Measurements from ENCODE around the gene EAF2.

Gene EAF2

DNA sequence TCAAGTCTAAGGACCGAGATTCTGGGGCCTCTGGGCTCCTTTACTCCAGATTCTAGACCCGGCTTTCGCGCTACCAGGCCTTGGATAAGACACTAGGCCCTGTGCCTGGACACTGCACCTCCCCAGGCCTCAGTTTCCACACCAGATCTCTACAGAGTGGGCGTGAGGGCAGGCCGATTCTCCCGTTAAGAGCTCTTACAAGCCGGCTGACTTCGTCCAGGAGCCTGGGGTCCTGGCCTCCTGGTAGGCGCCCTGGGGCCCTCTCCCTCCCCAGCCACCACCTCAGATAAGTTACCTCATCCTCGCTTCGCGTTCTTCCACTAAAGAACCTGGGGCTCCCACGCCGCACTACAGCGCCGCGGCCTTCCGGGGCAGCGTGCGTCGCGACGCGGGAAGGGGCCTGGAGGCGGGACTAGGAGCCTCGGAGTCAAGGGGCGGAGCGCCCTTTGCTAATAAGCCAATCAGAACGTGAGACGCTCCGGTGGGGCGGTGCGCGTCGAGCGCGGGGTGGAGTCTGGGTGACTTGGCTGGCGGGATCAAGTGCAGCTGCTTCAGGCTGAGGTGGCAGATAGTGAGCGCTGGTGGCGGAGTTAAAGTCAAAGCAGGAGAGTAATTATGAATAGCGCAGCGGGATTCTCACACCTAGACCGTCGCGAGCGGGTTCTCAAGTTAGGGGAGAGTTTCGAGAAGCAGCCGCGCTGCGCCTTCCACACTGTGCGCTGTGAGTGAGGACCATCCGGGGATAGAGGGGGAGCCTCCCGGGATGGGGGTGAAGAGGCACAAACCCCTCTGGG, at the start of gene EAF2, which contains the start of gene IQCB1:
EAF2 (plus strand) TSS at position 539 of the 794 bp plus-strand sequence; CDS start at position 616, 77 bp downstream.
IQCB1 (minus strand) TSS at position 390 of the 794 bp plus-strand sequence. CDS start 6,100 bp downstream, outside the sequence.
- peak; percentile 99 for FAIRE-seq
- peak; percentile 95 for DNase-seq (ENCODE audit: extremely low spot score, insufficient read length, low read depth)

DNA sequence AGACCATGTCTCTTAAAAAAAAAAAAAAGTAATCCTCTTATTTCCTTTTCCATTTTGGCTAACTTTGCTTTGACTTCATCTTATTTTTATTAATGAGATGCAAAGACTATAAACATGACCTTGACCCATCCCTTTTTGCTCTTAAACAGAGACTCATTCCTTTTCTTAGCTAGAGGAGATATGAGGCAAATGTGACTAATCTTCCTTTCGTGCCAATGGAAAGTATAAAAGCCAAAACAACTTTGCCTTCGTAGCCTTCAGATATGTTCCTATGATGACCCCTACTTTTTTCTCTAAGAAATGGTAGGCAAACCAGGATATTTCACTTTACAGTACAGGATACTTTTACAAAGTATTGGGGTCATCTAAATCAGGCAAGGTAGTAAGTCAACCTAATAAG, 48.5 kb upstream of the EAF2 start:
- FAIRE-seq (no peak), DNase-seq (ENCODE audit: extremely low spot score, insufficient read length, low read depth) (no peak)

GRCh38 chr3:121793078-121793477, 41.9 kb upstream of the EAF2 start:
- DNase-seq (ENCODE audit: extremely low spot score, insufficient read length, low read depth) (no peak), FAIRE-seq (peak; percentile 62)

GRCh38 chr3:121794264-121794983, 40.6 kb upstream of the EAF2 start:
- peak; percentile 74 for FAIRE-seq
- DNase-seq (ENCODE audit: extremely low spot score, insufficient read length, low read depth): no peak

- no peak for DNase-seq (ENCODE audit: extremely low spot score, insufficient read length, low read depth)
- FAIRE-seq: no peak
Measured at GRCh38 chr3:121796970-121797369, 38.0 kb upstream of the EAF2 start.

DNA sequence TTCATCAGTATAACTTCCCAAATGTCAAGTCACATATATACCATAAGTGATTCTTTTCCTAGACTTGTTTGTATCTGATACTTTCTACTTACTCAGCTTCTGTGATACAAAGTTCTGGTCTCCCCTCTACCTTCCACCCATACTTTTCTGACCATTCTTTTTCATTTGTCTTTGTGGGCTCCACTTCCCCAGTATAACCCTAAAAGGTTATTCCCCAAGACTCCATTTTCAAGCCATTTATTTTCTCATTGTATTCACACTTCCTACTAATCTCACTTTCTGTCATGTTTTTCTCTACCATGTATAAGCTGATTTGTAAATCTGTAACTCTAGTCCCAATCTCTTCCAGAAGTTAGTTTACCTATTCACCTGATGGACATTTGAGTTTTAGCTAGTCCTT, 34.1 kb upstream of the EAF2 start:
- FAIRE-seq (peak; percentile 50), DNase-seq (ENCODE audit: extremely low spot score, insufficient read length, low read depth) (no peak)

GRCh38 chr3:121803771-121804320, 31.2 kb upstream of the EAF2 start:
- FAIRE-seq (peak; percentile 5), DNase-seq (ENCODE audit: extremely low spot score, insufficient read length, low read depth) (no peak)

DNA sequence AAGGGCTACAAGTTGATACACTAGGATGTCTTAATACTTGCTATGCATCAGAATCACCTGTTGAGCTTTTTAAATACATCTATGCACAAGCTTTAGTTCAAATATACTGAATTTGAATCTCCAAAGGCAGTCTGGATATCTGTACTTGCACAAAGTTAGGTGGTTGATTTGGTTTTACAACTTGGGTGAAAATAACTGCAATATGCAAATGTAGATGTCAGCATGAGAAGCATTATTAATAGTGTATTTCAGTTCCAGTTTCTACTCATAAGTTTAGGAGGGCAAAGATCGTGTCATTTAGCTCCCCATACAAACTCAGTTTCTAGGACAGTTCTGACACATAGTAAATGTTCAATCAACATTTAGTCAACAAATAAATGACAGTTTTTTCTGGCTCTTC, 25.8 kb upstream of the EAF2 start:
- DNase-seq (ENCODE audit: extremely low spot score, insufficient read length, low read depth) (peak; percentile 47), FAIRE-seq (peak; percentile 96)

- FAIRE-seq: no peak
- DNase-seq (ENCODE audit: extremely low spot score, insufficient read length, low read depth): no peak
Measured at GRCh38 chr3:121817753-121818152, 17.3 kb upstream of the EAF2 start.

DNA sequence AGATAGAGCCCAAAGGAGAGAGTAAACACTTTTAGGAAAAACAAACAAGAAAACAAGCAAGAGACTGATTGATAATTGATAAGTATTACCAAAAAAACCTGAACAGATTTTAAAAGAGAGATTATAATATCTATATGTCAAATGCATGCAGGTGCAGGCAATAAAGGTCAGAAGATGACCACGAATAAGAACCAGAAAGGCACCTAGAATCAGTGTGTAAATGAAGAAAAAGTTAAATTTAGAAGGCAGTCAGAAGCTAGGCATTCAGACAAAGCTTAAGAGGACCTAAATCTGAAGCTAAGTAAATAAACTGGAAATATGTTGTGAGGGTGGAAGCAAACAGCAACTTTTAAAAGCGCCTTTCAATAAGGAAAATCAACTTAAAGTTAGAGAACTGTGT, 16.4 kb upstream of the EAF2 start:
- FAIRE-seq: no peak
- DNase-seq (ENCODE audit: extremely low spot score, insufficient read length, low read depth): no peak

- peak; percentile 33 for FAIRE-seq
- DNase-seq (ENCODE audit: extremely low spot score, insufficient read length, low read depth): no peak
Measured at GRCh38 chr3:121819236-121819635, 15.8 kb upstream of the EAF2 start.

GRCh38 chr3:121821421-121822199, 13.4 kb upstream of the EAF2 start:
- peak; percentile 38 for FAIRE-seq
- no peak for DNase-seq (ENCODE audit: extremely low spot score, insufficient read length, low read depth)

- no peak for FAIRE-seq
- DNase-seq (ENCODE audit: extremely low spot score, insufficient read length, low read depth): no peak
Measured at GRCh38 chr3:121822973-121823372, 12.0 kb upstream of the EAF2 start.

- FAIRE-seq: peak; percentile 48
- no peak for DNase-seq (ENCODE audit: extremely low spot score, insufficient read length, low read depth)
Measured at GRCh38 chr3:121834157-121834670, 795 bp upstream of the EAF2 start.

- no peak for DNase-seq (ENCODE audit: extremely low spot score, insufficient read length, low read depth)
- FAIRE-seq: no peak
Measured at GRCh38 chr3:121835465-121835801, 424 bp downstream of the EAF2 start.

DNA sequence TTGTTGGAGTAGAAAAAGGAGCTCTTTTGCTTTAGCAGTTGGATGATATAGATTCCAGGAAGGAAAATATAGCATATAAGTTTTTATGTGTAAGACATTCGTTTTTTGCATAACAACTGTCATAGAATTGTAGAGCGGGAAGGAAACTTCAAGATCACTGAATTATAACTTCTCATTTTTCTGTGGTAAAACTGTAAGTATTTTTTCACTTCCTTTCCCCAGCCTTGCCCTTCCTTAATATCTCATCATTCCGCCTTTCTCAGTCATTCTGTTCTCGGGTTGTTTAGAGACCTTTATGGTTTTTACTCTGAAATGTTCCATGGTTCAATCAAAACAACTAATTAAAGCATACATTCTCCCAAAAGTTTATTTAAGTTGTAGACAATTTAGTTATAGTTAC, 1.1 kb downstream of the EAF2 start:
- FAIRE-seq: peak; percentile 73

GRCh38 chr3:121836481-121836880, 1.5 kb downstream of the EAF2 start:
- no peak for FAIRE-seq
- no peak for DNase-seq (ENCODE audit: extremely low spot score, insufficient read length, low read depth)

More for the DNA sequence above, 1.1 kb downstream of the EAF2 start:
- DNase-seq (ENCODE audit: extremely low spot score, insufficient read length, low read depth): no peak

DNA sequence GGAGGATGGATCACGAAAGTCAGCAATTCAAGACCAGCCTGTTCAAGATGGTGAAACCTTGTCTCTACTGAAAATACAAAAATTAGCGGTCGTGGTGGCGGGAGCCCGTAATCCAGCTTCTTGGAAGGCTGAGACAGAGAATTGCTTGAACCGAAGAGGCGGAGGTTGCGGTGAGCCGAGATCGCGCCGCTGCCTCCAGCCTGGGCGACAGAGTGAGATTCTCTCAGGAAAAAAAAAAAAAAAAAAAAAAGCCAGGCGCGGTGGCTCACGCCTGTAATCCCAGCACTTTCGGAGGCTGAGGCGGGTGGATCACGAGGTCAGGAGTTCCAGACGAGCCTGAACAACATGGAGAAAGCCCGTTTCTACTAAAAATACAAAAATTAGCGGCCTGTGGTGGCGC, 5.0 kb downstream of the EAF2 start:
- FAIRE-seq (no peak), DNase-seq (ENCODE audit: extremely low spot score, insufficient read length, low read depth) (no peak)

DNA sequence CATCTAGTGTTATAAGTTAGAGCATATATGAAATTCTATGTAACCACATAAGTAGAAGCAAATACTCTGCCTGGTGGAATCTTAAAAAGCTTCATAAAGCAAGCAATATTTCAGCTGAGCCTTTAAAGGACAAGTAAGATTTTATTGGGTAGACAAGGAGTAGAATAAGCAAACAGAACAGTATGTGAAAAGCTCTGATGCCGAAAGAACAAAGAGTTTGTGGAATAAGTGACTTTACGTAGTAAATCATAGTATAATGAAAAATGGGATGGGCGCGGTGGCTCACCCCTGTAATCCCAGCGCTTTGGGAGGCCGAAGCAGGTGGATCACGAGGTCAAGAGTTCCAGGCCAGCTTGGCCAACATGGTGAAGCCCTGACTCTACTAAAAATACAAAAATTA, 9.9 kb downstream of the EAF2 start:
- DNase-seq (ENCODE audit: extremely low spot score, insufficient read length, low read depth) (no peak), FAIRE-seq (no peak)

GRCh38 chr3:121852256-121852655, 17.2 kb downstream of the EAF2 start:
- no peak for FAIRE-seq

More at GRCh38 chr3:121852256-121852655, 17.2 kb downstream of the EAF2 start:
- DNase-seq (ENCODE audit: extremely low spot score, insufficient read length, low read depth): no peak
